Mesothelial cell of epicardium (in vitro differentiated cells): Measurements from ENCODE around the gene AK3. TPM values are rescaled to one million over a fixed set of nuclear protein-coding genes. Genes with fewer than 3 reads are reported as not detected.

Experiments used
- DNase-seq, 2 experiments: peaks; one replicate each; pipeline ENCODE4 v3.0.0; 2021; ENCODE audit warnings: low spot score in 2 of 2; ENCODE audit not compliant: unreplicated experiment in 2 of 2
- H3K27ac Mint-ChIP-seq: 2 replicates; pipeline ENCODE4 v1.8.0; 2021; ENCODE audit warnings: mixed read lengths
- H3K27me3 Mint-ChIP-seq: 2 replicates; pipeline ENCODE4 v1.8.0; 2021; ENCODE audit warnings: low read depth, mixed read lengths
- H3K36me3 Mint-ChIP-seq: 2 replicates; pipeline ENCODE4 v1.8.0; 2021; ENCODE audit warnings: mixed read lengths
- H3K4me1 Mint-ChIP-seq: 2 replicates; pipeline ENCODE4 v1.8.0; 2021; ENCODE audit warnings: mixed read lengths
- H3K4me3 Mint-ChIP-seq: 2 replicates; pipeline ENCODE4 v1.8.0; 2021; ENCODE audit warnings: mild to moderate bottlenecking, moderate library complexity, mixed read lengths
- H3K9me3 Mint-ChIP-seq: 2 replicates; pipeline ENCODE4 v1.8.0; 2021; ENCODE audit warnings: mixed read lengths
- total RNA-seq: library from RNA; stranded (reverse); gene quantifications from 3 replicates; pipeline ENCODE4 v1.2.1, GENCODE V29; 2021
- TF ChIP-seq, protein P1 (sequence below): fragments of 200-600 bp; sonication (generic); IDR thresholded peaks from one replicate; pipeline ENCODE4 v1.5.0; 2021; ENCODE audit warnings: antibody characterized with exemption; ENCODE audit not compliant: unreplicated experiment

The AK3 gene
- total RNA-seq, 1 donor from 2014 or later, result 57.2 TPM

DNA sequence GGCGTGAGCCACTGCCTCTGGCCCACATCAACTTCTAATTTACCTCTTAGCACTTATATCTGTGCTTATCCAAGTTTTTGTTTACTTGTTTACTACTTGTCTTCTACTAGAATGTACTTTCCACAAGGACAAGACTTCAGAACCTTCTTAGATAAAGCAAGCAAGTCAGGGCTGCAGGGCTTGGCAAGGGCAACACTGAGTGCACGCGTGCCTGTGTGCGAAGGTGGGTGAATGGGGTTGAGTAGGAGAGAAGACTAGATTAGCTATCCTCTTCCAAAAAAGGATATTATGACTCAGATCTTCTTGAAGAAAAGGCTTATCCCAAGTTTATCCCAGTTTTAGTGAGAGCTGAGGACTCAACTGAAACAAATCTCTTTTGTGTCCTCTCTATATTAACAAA is 19.3 kb downstream of the AK3 start:
- peaks cover 37% of the 10 kb centered on the region for H3K36me3 Mint-ChIP-seq
- H3K27me3 Mint-ChIP-seq, result no peaks in the 10 kb centered on the region
- H3K4me3 Mint-ChIP-seq, result no peak overlapping the region
- no peak overlapping the region for H3K27ac Mint-ChIP-seq
- H3K9me3 Mint-ChIP-seq, result no peaks in the 10 kb centered on the region
- H3K4me1 Mint-ChIP-seq, result no peaks in the 10 kb centered on the region
- TF ChIP-seq, protein P1, sequence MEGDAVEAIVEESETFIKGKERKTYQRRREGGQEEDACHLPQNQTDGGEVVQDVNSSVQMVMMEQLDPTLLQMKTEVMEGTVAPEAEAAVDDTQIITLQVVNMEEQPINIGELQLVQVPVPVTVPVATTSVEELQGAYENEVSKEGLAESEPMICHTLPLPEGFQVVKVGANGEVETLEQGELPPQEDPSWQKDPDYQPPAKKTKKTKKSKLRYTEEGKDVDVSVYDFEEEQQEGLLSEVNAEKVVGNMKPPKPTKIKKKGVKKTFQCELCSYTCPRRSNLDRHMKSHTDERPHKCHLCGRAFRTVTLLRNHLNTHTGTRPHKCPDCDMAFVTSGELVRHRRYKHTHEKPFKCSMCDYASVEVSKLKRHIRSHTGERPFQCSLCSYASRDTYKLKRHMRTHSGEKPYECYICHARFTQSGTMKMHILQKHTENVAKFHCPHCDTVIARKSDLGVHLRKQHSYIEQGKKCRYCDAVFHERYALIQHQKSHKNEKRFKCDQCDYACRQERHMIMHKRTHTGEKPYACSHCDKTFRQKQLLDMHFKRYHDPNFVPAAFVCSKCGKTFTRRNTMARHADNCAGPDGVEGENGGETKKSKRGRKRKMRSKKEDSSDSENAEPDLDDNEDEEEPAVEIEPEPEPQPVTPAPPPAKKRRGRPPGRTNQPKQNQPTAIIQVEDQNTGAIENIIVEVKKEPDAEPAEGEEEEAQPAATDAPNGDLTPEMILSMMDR, result no peak
- no peak for DNase-seq

DNA sequence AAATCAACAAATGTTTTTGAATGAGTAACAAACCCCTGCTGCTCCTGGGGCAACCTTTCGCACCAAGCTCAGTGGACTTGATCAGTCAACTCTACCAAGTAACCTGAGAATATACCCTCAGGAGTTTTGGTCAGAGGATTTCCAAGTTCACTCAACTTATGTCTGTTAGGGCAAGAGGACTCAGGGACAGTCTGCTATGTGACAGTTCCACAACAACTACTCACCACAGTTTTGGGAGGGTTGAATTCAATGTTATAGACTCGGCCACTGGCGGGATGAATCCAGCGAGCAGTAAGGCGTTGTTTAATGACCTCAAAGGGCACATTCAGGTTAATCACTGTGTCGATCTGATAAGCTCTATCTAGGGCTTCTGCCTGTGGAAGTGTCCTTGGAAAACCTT is 22.1 kb downstream of the AK3 start:
- Mint-ChIP-seq H3K36me3 (peaks cover 42% of the 10 kb centered on the region), H3K27me3 (no peaks in the 10 kb centered on the region), H3K27ac (no peak overlapping the region), H3K4me3 (no peak overlapping the region), H3K4me1 (no peaks in the 10 kb centered on the region), H3K9me3 (peaks cover 3% of the 10 kb centered on the region)
- TF ChIP-seq, protein P1, result no peak
- DNase-seq, result no peak

DNA sequence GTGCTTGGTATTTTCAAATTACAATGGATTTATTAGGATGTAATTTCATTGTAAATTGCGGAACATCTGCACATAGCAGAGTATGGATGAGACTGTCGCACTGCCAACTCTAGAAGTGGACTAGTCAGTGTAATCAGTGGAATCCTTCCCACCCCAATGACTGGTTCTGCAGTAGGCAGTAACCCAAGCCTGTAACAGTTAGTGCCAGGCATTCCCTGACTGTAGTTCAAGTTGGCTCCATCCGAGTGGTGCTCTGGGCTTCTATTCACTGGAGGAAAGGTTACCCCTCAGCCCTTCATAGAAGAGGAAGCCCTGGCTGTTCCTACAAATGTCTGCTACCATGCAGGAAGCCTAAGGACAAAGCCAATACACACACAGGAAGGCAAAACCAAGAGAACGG is 23.2 kb downstream of the AK3 start:
- H3K36me3 Mint-ChIP-seq, result peaks cover 47% of the 10 kb centered on the region
- H3K27ac Mint-ChIP-seq, result no peak overlapping the region
- peaks cover 5% of the 10 kb centered on the region for H3K9me3 Mint-ChIP-seq
- H3K27me3 Mint-ChIP-seq, result no peaks in the 10 kb centered on the region
- TF ChIP-seq, protein P1, result no peak
- no peak overlapping the region for H3K4me3 Mint-ChIP-seq
- H3K4me1 Mint-ChIP-seq, result no peaks in the 10 kb centered on the region
- DNase-seq, result no peak

DNA sequence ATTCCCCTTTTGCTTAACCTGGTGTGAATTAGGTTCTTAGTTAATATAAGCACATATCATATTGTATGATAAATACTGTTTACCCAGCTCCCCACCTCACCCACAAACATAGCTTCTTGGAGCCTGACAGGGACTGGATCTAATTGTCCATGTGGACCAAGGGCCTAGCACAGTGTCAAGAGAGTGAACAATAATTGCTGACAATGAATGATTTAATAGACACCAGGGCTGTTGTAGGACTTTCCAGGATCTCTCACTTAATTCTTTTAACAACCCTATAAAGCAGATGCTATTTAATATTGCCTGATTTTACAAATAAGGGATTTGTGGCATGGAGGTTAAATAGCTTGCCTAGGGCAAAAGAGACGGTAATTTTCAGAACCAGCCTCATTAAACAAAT is 24.8 kb downstream of the AK3 start:
- Mint-ChIP-seq H3K4me1 (no peaks in the 10 kb centered on the region), H3K36me3 (peaks cover 43% of the 10 kb centered on the region), H3K4me3 (no peak overlapping the region), H3K27me3 (no peaks in the 10 kb centered on the region), H3K9me3 (peaks cover 5% of the 10 kb centered on the region), H3K27ac (no peak overlapping the region)
- TF ChIP-seq, protein P1, result no peak
- no peak for DNase-seq

DNA sequence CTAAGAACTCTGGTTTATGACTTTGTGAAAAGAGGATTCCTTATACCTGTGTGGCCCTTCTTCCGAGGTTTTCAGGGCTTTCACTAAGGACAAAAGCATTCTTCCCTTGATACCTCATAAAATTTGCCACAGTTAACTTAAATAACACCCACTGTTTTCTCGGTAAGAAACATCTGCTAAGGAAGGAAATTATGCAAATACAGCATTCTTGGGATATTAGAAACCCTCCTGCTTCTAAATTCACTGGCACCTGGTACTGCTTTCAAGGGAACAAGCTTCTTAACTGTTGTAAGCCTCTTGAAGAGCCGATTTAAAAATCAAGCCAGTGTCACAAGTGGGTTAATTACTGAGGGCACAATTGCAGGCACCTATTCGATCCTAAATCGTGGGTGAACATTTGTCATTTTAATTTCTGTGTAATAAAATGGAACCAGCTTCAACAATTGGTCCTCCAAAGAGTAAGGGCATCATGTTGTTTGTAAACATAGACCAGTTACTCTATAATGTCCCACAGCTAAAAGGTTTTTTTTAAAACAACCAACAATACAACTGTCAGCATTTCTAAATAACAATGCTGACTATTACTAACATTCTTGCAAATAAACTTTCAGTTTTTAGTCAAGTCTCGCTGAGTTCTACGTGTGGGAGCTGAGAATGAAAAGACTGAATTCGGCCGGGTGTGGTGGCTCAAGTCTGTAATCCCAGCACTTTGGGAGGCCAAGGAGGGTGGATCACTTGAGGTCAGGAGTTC is 26.6 kb downstream of the AK3 start:
- Mint-ChIP-seq H3K27ac (no peak overlapping the region), H3K9me3 (peaks cover 5% of the 10 kb centered on the region), H3K4me3 (no peak overlapping the region), H3K27me3 (no peaks in the 10 kb centered on the region), H3K4me1 (peaks cover 9% of the 10 kb centered on the region), H3K36me3 (peaks cover 40% of the 10 kb centered on the region)
- TF ChIP-seq, protein P1, result no peak
- DNase-seq, result no peak
